SK-N-MC (cell line): Measurements from ENCODE around the gene MYOC.
"Not testable (repeated sequence)": the region's sequence is repeated elsewhere in the genome, so short reads cannot be mapped to it uniquely, and the experiment has no call there.

Source experiments
- DNase-seq: peaks from one replicate; pipeline ENCODE4 v3.0.0-alpha.2; 2011; ENCODE audit warnings: low read depth, low spot score
- H3K27ac ChIP-seq: fragments of 200-600 bp; sonication (generic); 2 replicates; pipeline ENCODE4 v1.5.1; 2016; ENCODE audit warnings: mixed run types
- H3K36me3 ChIP-seq: fragments of 200-600 bp; sonication (generic); 2 replicates; pipeline ENCODE4 v1.6.1; 2017; ENCODE audit warnings: antibody characterized with exemption, low read length, mixed read lengths; ENCODE audit not compliant: insufficient read depth
- H3K4me3 ChIP-seq: fragments of 200-600 bp; sonication (generic); 2 replicates; pipeline ENCODE4 v1.5.1; 2016
- H3K9ac ChIP-seq: fragments of 200-600 bp; sonication (generic); 2 replicates; pipeline ENCODE4 v1.8.0; 2017; ENCODE audit warnings: mixed run types, mixed read lengths; ENCODE audit not compliant: insufficient read length
- H3K9me3 ChIP-seq: fragments of 200-600 bp; sonication (generic); 2 replicates; pipeline ENCODE4 v1.6.1; 2017; ENCODE audit warnings: low read depth, mild to moderate bottlenecking, antibody characterized with exemption, low read length, moderate library complexity, mixed read lengths
- EZH2 ChIP-seq: fragments of 200-600 bp; sonication (generic); IDR thresholded peaks from one replicate; pipeline ENCODE4 v1.6.1; 2017; ENCODE audit warnings: antibody characterized with exemption
- FOXP2 ChIP-seq: optimal IDR thresholded peaks from 2 replicates; pipeline ENCODE3; 2011; ENCODE audit warnings: mild to moderate bottlenecking, moderate library complexity; ENCODE audit not compliant: insufficient read depth; ENCODE audit errors: extremely low read length, control extremely low read depth
- POLR2AphosphoS5 ChIP-seq: IDR thresholded peaks from 2 replicates; pipeline ENCODE4 v1.6.1; 2012; ENCODE audit warnings: mild to moderate bottlenecking, low read depth, low read length, borderline replicate concordance

Gene MYOC

DNA sequence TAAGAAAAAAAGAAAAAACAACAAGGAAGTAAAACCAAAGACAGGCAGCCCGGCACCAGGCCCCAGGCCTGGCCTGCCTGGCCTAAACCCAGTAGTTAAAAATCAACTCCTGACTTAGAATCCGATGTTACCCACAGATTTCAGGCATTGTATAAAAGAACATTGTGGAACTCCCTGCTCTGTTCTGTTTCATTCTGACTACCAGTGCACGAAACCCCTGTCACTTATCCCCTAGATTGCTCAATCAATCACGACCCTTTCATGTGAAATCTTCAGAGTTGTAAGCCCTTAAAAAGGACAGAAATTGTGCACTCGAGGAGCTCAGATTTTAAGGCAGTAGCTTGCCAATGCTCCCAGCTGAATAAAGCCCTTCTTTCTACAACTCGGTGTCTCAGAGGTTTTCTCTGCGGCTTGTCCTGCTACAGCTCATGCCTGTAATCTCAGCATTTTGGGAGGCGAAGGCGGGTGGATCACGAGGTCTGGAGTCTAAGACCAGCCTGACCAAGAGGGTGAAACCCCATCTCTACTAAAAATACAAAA lies 46.0 kb downstream of the MYOC start:
- H3K36me3 ChIP-seq: no peaks in the 10 kb centered on the region
- no peak overlapping the region for H3K9ac ChIP-seq
- H3K4me3 ChIP-seq: no peak overlapping the region
- no peak overlapping the region for H3K27ac ChIP-seq
- DNase-seq: no peak
- TF ChIP-seq FOXP2 (no peak), EZH2 (no peak), POLR2AphosphoS5 (no peak)
- no peaks in the 10 kb centered on the region for H3K9me3 ChIP-seq

DNA sequence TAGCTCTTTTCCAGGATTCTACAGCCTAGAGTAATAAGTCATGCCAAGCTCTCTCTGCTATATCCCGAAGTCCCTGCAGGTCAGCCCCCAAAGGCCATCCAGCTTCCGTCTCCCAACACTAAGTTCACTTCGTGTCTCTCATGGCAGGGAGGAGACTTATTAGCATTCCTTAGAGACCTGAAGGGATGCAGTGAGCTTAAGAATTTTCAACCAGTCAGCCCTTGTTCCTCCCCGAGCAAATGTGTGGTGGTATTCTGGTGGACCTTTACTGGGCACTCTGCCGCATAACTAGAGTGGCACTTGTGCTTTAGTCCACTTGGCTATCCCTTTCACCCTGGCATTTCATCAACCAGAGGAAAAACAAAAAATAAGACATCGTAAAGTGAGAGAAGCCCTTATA lies 49.4 kb downstream of the MYOC start:
- H3K27ac ChIP-seq, DNase-seq, H3K9ac ChIP-seq, H3K4me3 ChIP-seq, H3K36me3 ChIP-seq, H3K9me3 ChIP-seq: not testable (repeated sequence)

DNA sequence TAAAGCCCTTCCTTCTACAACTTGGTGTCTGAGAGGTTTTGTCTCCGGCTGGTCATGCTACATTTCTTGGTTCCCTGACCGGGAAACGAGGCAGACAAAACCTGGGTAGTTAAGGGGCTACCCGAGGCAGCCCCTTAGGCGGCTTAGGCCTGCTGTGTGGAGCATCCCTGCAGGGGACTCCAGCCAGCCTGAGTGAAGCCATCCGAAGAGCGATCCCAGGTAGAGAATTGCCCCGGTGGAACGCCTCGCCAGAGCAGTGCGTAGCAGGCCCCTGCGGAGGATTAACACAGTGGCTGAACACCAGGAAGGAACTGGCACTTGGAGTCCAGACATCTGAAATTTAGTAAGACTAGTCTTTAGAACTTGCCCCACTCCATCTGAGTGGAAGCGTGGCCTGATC lies 51.6 kb downstream of the MYOC start:
- H3K27ac ChIP-seq: no peak overlapping the region
- H3K36me3 ChIP-seq: peaks cover 16% of the 10 kb centered on the region
- no peak overlapping the region for H3K9ac ChIP-seq
- no peak for TF ChIP-seq POLR2AphosphoS5
- TF ChIP-seq EZH2: no peak
- no peak for TF ChIP-seq FOXP2
- H3K9me3 ChIP-seq: no peaks in the 10 kb centered on the region
- no peak overlapping the region for H3K4me3 ChIP-seq
- no peak for DNase-seq

- not testable (repeated sequence) for H3K4me3 ChIP-seq, DNase-seq, H3K9me3 ChIP-seq, H3K27ac ChIP-seq, H3K9ac ChIP-seq
- H3K36me3 ChIP-seq: peaks cover 22% of the 10 kb centered on the region
These were observed 52.2 kb downstream of the MYOC start for GRCh38 chr1:171600310-171600709.

DNA sequence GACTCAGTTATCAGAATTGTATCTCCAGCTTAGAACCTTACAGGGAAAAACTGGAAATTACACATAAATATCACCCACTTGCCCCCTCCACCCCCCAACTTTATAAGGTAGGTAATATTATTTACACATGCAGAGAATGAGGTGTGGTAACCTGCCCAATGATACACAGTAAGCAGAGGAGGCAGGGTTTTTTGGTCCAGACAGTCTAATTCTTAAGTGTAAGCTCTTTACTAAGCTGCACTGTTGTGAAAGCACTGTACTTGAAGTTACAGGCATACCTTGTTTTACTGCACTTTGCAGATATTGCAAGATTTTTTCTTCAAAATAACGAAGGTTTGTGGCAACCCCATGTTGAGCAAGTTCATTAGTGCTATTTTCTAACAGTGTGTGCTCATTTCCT lies 55.3 kb downstream of the MYOC start:
- Histone ChIP-seq H3K9ac (no peak overlapping the region), H3K36me3 (peaks cover 50% of the 10 kb centered on the region), H3K27ac (peak overlapping the region; percentile 71; the same call in 1 of the 2 replicates), H3K4me3 (no peak overlapping the region), H3K9me3 (no peaks in the 10 kb centered on the region)
- TF ChIP-seq EZH2: no peak
- TF ChIP-seq POLR2AphosphoS5: no peak
- no peak for TF ChIP-seq FOXP2
- DNase-seq: peak; percentile 39

GRCh38 chr1:171596705-171597104 lies 55.8 kb downstream of the MYOC start:
- H3K4me3 ChIP-seq: no peak overlapping the region
- H3K27ac ChIP-seq: 0 out of 2 replicates have a peak overlapping the region, but pooled peaks have one; percentile 71
- peaks cover 55% of the 10 kb centered on the region for H3K36me3 ChIP-seq
- no peaks in the 10 kb centered on the region for H3K9me3 ChIP-seq
- no peak overlapping the region for H3K9ac ChIP-seq
- TF ChIP-seq FOXP2 (no peak), EZH2 (no peak), POLR2AphosphoS5 (no peak; the same call in 1 of the 2 replicates)
- no peak for DNase-seq

- Histone ChIP-seq H3K9ac (no peak overlapping the region), H3K27ac (no peak overlapping the region), H3K4me3 (no peak overlapping the region), H3K9me3 (no peaks in the 10 kb centered on the region), H3K36me3 (peaks cover 60% of the 10 kb centered on the region)
- TF ChIP-seq FOXP2: no peak
- no peak for TF ChIP-seq POLR2AphosphoS5
- no peak for TF ChIP-seq EZH2
- no peak for DNase-seq
These were observed 56.4 kb downstream of the MYOC start for GRCh38 chr1:171596119-171596518.

DNA sequence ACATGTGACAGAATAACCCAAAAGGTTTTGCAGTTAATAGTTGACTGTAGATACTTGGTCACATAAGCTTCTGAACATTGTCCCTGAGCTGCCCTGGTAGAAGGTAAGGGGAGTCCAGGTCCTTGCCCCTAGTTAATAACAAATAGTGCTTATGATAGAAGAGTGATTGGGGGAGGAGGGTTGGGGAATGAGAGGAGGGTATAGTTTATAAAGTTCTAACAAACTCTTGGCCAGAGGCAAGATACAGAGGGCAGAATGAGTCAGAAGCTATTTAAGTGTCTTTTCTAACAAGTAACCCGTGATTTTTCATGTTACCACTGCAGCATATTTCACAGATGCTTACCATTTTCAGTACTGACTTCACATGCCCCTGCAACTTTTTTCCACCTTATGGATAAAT lies 57.2 kb downstream of the MYOC start:
- no peak for DNase-seq

DNA sequence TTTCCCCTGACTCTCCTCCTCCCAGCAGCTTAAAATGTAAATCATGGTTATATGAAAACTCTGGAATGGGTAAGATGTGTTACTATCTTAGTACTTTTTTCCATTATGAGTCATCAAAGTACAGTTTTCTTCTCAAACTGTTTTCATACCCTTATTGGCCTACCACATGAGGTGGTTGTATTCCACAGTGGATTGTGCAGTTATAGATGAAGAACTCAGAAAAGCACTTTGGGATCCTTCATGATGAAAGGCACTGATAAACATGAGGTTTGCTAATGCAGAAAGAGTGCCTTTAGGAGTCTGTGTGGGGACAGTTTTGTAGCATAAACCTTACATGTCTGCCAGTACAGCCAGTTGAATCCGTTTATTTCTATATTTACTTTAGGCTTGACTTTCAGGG lies 62.5 kb downstream of the MYOC start:
- Histone ChIP-seq H3K9ac (no peak overlapping the region), H3K9me3 (no peaks in the 10 kb centered on the region), H3K27ac (no peak overlapping the region), H3K4me3 (no peak overlapping the region), H3K36me3 (peaks cover 89% of the 10 kb centered on the region)
- TF ChIP-seq POLR2AphosphoS5: no peak
- TF ChIP-seq FOXP2: no peak
- no peak for TF ChIP-seq EZH2
- no peak for DNase-seq

More for the DNA sequence above, 57.2 kb downstream of the MYOC start:
- TF ChIP-seq FOXP2 (no peak), EZH2 (no peak), POLR2AphosphoS5 (no peak)
- Histone ChIP-seq H3K4me3 (no peak overlapping the region), H3K9me3 (no peaks in the 10 kb centered on the region), H3K9ac (no peak overlapping the region), H3K27ac (no peak overlapping the region), H3K36me3 (peaks cover 68% of the 10 kb centered on the region)

- H3K36me3 ChIP-seq: peaks cover 91% of the 10 kb centered on the region
- no peak for DNase-seq
- no peak overlapping the region for H3K27ac ChIP-seq
- no peak overlapping the region for H3K9ac ChIP-seq
- H3K9me3 ChIP-seq: no peaks in the 10 kb centered on the region
- no peak overlapping the region for H3K4me3 ChIP-seq
- TF ChIP-seq FOXP2 (no peak), POLR2AphosphoS5 (no peak), EZH2 (no peak)
These were observed 64.3 kb downstream of the MYOC start for GRCh38 chr1:171588230-171588629.
